K562 (cell line): Measurements from ENCODE around the gene SMIM15. TPM values are rescaled to one million over a fixed set of nuclear protein-coding genes. Genes with fewer than 3 reads are reported as not detected.

Source experiments
- BRF1 ChIP-seq: IDR thresholded peaks from 3 replicates; pipeline ENCODE4 v1.6.1; 2011; ENCODE audit warnings: borderline replicate concordance, mild to moderate bottlenecking; ENCODE audit not compliant: insufficient read length; ENCODE audit errors: extremely low read depth
- CTCFL ChIP-seq: IDR thresholded peaks from 2 replicates; pipeline ENCODE4 v1.6.1; 2011; ENCODE audit warnings: borderline replicate concordance, low read depth, mild to moderate bottlenecking, moderate library complexity, low read length; ENCODE audit not compliant: insufficient read depth, poor library complexity, severe bottlenecking
- EHMT2 ChIP-seq: fragments of 450-650 bp; IDR thresholded peaks from 2 replicates; pipeline ENCODE4 v1.6.1; 2018; ENCODE audit warnings: antibody characterized with exemption
- FOXK2 ChIP-seq, 2 experiments: fragments of 450-650 bp; IDR thresholded peaks in 1 of 2; conservative IDR thresholded peaks in 1 of 2; 2 replicates each; pipeline ENCODE4 v1.6.1; 2016; ENCODE audit warnings: low read depth in 2 of 2, mild to moderate bottlenecking in 1 of 2
- HIVEP1 ChIP-seq: fragments of 250-450 bp; sonication (Bioruptor Pico); IDR thresholded peaks from 2 replicates; pipeline ENCODE4 v1.4.0; 2020; ENCODE audit warnings: mild to moderate bottlenecking
- KLF10 ChIP-seq: fragments of 250-450 bp; sonication (Bioruptor Pico); IDR thresholded peaks from 2 replicates; pipeline ENCODE4 v1.6.1; 2021; ENCODE audit warnings: matching md5 sums
- MTA3 ChIP-seq: fragments of 450-650 bp; formaldehyde crosslinking; IDR thresholded peaks from 2 replicates; pipeline ENCODE4 v1.6.1; 2017; ENCODE audit warnings: mild to moderate bottlenecking, borderline replicate concordance
- NRF1 ChIP-seq, 2 experiments: fragments of 450-650 bp; IDR thresholded peaks in 1 of 2; conservative IDR thresholded peaks in 1 of 2; 2 replicates each; pipeline ENCODE4 v1.6.1; 2014; ENCODE audit warnings: mild to moderate bottlenecking in 2 of 2
- STAT5B ChIP-seq: fragments of 250-450 bp; sonication (Bioruptor Pico); IDR thresholded peaks from 2 replicates; pipeline ENCODE4 v1.8.0; 2021; ENCODE audit warnings: mild to moderate bottlenecking, inconsistent platforms
- TBP ChIP-seq: optimal IDR thresholded peaks from 2 replicates; pipeline ENCODE3; 2011; ENCODE audit warnings: low read depth, low read length, improper control_type of control experiment
- TCF7L2 ChIP-seq: fragments of 150-350 bp; IDR thresholded peaks from 2 replicates; pipeline ENCODE4 v1.6.1; 2016; ENCODE audit warnings: low read depth, mild to moderate bottlenecking, low read length, moderate library complexity
- ZBTB5 ChIP-seq: fragments of 450-650 bp; IDR thresholded peaks from 2 replicates; pipeline ENCODE4 v1.6.1; 2017; ENCODE audit warnings: antibody characterized with exemption
- ZFP1 ChIP-seq: fragments of 450-650 bp; formaldehyde crosslinking; IDR thresholded peaks from 2 replicates; pipeline ENCODE4 v1.4.0; 2020; ENCODE audit warnings: mild to moderate bottlenecking, mixed read lengths
- ZNF224 ChIP-seq: sonication (generic); formaldehyde crosslinking; IDR thresholded peaks from 2 replicates; pipeline ENCODE4 v1.8.0; 2022; ENCODE audit warnings: mild to moderate bottlenecking, missing genetic modification reagents
- ZNF444 ChIP-seq: fragments of 250-450 bp; sonication (Bioruptor Pico); IDR thresholded peaks from 2 replicates; pipeline ENCODE4 v1.4.0; 2020; ENCODE audit warnings: mild to moderate bottlenecking, moderate library complexity
- ZNF584 ChIP-seq: fragments of 200-800 bp; sonication (Bioruptor generic); IDR thresholded peaks from 2 replicates; pipeline ENCODE4 v1.6.1; 2016; ENCODE audit warnings: low read depth, mild to moderate bottlenecking, missing genetic modification characterization, missing compliant biosample characterization
- ZNF592 ChIP-seq: fragments of 450-650 bp; IDR thresholded peaks from 2 replicates; pipeline ENCODE4 v1.6.1; 2017; ENCODE audit warnings: antibody characterized with exemption, mild to moderate bottlenecking
- ZNF717 ChIP-seq: fragments of 250-450 bp; sonication (Bioruptor Pico); IDR thresholded peaks from 2 replicates; pipeline ENCODE4 v1.5.0; 2021
- polyA plus RNA-seq, 8 experiments: library from polyadenylated mRNA; depleted of rRNA in 4 of 8; stranded (reverse) in 5 of 8; unstranded in 3 of 8; fragments of >200 nt; fragmentation: Nextera tagmentation in 2 of 8; fragmentation: Illumina TruSeq in 1 of 8; extraction: Ambion mirVana in 2 of 8; extraction: Trizol in 1 of 8; gene quantifications; 2 replicates each; pipeline versions ENCODE4 v1.2.1 to v1.2.3, GENCODE V29; 2011 to 2014; ENCODE audit warnings: inconsistent platforms in 1 of 8, missing spikeins in 1 of 8
- total RNA-seq, 7 experiments: library from RNA; depleted of rRNA in 6 of 7; stranded (reverse); fragments of >200 nt in 6 of 7; fragmentation: Illumina TruSeq in 2 of 7; extraction: Trizol in 2 of 7; gene quantifications; 2 replicates each; pipeline versions ENCODE4 v1.2.1 to v1.2.3, GENCODE V29; 2011 to 2021; ENCODE audit warnings: low replicate concordance in 1 of 7

Gene SMIM15
- total and polyA plus RNA-seq, 9 of the 15 experiments (the other 6 are each of a cell fraction or from before 2014, with no cell fraction given) = 16.6 to 124 (median 82.0) TPM

- no peak for TF ChIP-seq CTCFL
- TF ChIP-seq KLF10 (CRISPR knock-in tag) = no peak
- no peak for TF ChIP-seq ZNF584 (CRISPR knock-in tag)
- no peak; the same call in 1 of the 2 replicates for TF ChIP-seq ZNF592
- TF ChIP-seq ZFP1 (CRISPR knock-in tag) = no peak
- no peak for TF ChIP-seq STAT5B (CRISPR knock-in tag)
- TF ChIP-seq ZBTB5 = 0 out of 2 replicates have a peak, but pooled peaks have one; percentile 39
- TF ChIP-seq TCF7L2 = no peak
- TF ChIP-seq BRF1 = no peak
- peak; percentile 91 for TF ChIP-seq TBP
- TF ChIP-seq ZNF717 (CRISPR knock-in tag) = no peak
- TF ChIP-seq ZNF224 (CRISPR knock-in tag) = no peak
- peak; percentile 63 to 71 for TF ChIP-seq NRF1 (conservative IDR thresholded peaks at IDR 0.05 in 1 of 2, IDR thresholded peaks at IDR 0.05 in 1 of 2)
- 0 out of 4 replicates have a peak, but pooled peaks of 1 of the 2 experiments have one; percentile 34 for TF ChIP-seq FOXK2 (conservative IDR thresholded peaks at IDR 0.05 in 1 of 2, IDR thresholded peaks at IDR 0.05 in 1 of 2; ENCODE audit: low read depth in 2 of 2)
- TF ChIP-seq MTA3 = peak; percentile 76
- TF ChIP-seq EHMT2 = 0 out of 2 replicates have a peak, but pooled peaks have one; percentile 29
- no peak for TF ChIP-seq ZNF444 (CRISPR knock-in tag)
- no peak for TF ChIP-seq HIVEP1 (CRISPR knock-in tag)
Measured at GRCh38 chr5:61162010-61162831, at the start of gene SMIM15 (continued).
